Right ventricle myocardium inferior (tissue), 1 donor: ENCODE results near the gene ERFL. TPM values are rescaled to one million over a fixed set of nuclear protein-coding genes. Genes with fewer than 3 reads are reported as not detected.

ENCODE experiments used
- microRNA-seq: library from miRNA; unstranded; fragments of <30 nt; microRNA quantifications from one replicate; pipeline ENCODE4 v1.2.0, GENCODE V29; 2020
- total RNA-seq: library from RNA; stranded (reverse); fragmentation: NEBNext Ultra II Directional; extraction: Animal tissue kit (Norgen Biotek cat#: 25700); gene quantifications from one replicate; pipeline ENCODE4 v1.2.1, GENCODE V29; 2021
- donor health status: DM: no; HTN: yes; CAD: no; lungs with severe emphysema.

ERFL gene
- total RNA-seq, 1 donor from 2014 or later, result not detected

Small RNAs within 50 kb of the gene (microRNA-seq; reads per million reads assigned to microRNA genes)
- not detected for gene MIR6797

Other genes starting within 250 kb of the ERFL start
- gene CEACAM7, start 240.2 kb downstream of the ERFL start, total RNA-seq, result not detected
- not detected for gene CEACAM5, start 219.8 kb downstream of the ERFL start, total RNA-seq
- not detected for gene CEACAM6, start 172.9 kb downstream of the ERFL start, total RNA-seq
- gene CEACAM3, start 131.9 kb downstream of the ERFL start, total RNA-seq, result 0.32 TPM
- gene LYPD4, start 83.8 kb downstream of the ERFL start, total RNA-seq, result not detected
- gene DMRTC2, start 83.4 kb downstream of the ERFL start, total RNA-seq, result not detected
- 717 TPM for gene RPS19, start 68.2 kb downstream of the ERFL start, total RNA-seq
- 0.19 TPM for gene CD79A, start 51.2 kb downstream of the ERFL start, total RNA-seq
- 31.6 TPM for gene ARHGEF1, start 45.3 kb downstream of the ERFL start, total RNA-seq
- 68.4 TPM for gene RABAC1, start 30.9 kb upstream of the ERFL start, total RNA-seq
- gene ATP1A3, start 65.8 kb upstream of the ERFL start, total RNA-seq, result 342 TPM
- gene GRIK5, start 141.8 kb upstream of the ERFL start, total RNA-seq, result 5.1 TPM
- 9.1 TPM for gene ZNF574, start 147.7 kb upstream of the ERFL start, total RNA-seq
- 1.5 TPM for gene POU2F2, start 204.0 kb upstream of the ERFL start, total RNA-seq